Skeletal muscle cell (primary cell): Measurements from ENCODE around the gene CREB5.

Experiments
- DNase-seq: peaks from one replicate; pipeline ENCODE4 v3.0.0-alpha.2; 2010; ENCODE audit warnings: low read depth
- H3K4me3 ChIP-seq: 2 replicates; pipeline ENCODE4 v1.5.1; 2011; ENCODE audit warnings: low read depth, mild to moderate bottlenecking, control low read depth, low read length, moderate library complexity

CREB5 gene

GRCh38 chr7:28871077-28871476, 458.8 kb downstream of the CREB5 start:
- DNase-seq = no peak
- H3K4me3 ChIP-seq = no peak overlapping the region

GRCh38 chr7:28871631-28872030, 459.3 kb downstream of the CREB5 start:
- no peak for DNase-seq
- no peak overlapping the region for H3K4me3 ChIP-seq

GRCh38 chr7:28872226-28872625, 459.9 kb downstream of the CREB5 start:
- DNase-seq = no peak
- no peak overlapping the region for H3K4me3 ChIP-seq

- H3K4me3 ChIP-seq = no peak overlapping the region
- no peak for DNase-seq
These were observed 461.0 kb downstream of the CREB5 start for GRCh38 chr7:28873365-28873764.

GRCh38 chr7:28874001-28874400, 461.7 kb downstream of the CREB5 start:
- H3K4me3 ChIP-seq = no peak overlapping the region
- DNase-seq = no peak
